GM13977 (cell line): Measurements from ENCODE around the gene SSTR4.
"Not testable (repeated sequence)": the region's sequence is repeated elsewhere in the genome, so short reads cannot be mapped to it uniquely, and the experiment has no call there.

Experiments
- DNase-seq: peaks from one replicate; pipeline ENCODE4 v3.0.0; 2012; ENCODE audit warnings: low spot score
- CTCF ChIP-seq: IDR thresholded peaks from 2 replicates; pipeline ENCODE4 v1.5.1; 2012; ENCODE audit warnings: mild to moderate bottlenecking, control low read depth; ENCODE audit not compliant: insufficient read depth; ENCODE audit errors: extremely low read depth, missing control alignments
- in situ Hi-C: fragments of 300-500 bp; cut with MboI; formaldehyde crosslinking; loops from one replicate; pipeline ENCODE4 v1.12.0; 2022; ENCODE audit warnings: low sequenced_read_pairs, low pct_unique_long_range_greater_than_20kb, mixed read lengths, inconsistent platforms; ENCODE audit not compliant: unreplicated experiment

The SSTR4 gene

GRCh38 chr20:23021951-23022350 lies 13.2 kb upstream of the SSTR4 start:
- in situ Hi-C loops = no loop called here
- DNase-seq = no peak
- no peak for TF ChIP-seq CTCF

GRCh38 chr20:23022849-23023248 lies 12.3 kb upstream of the SSTR4 start:
- in situ Hi-C loops = no loop called here
- TF ChIP-seq CTCF = no peak
- no peak for DNase-seq

DNA sequence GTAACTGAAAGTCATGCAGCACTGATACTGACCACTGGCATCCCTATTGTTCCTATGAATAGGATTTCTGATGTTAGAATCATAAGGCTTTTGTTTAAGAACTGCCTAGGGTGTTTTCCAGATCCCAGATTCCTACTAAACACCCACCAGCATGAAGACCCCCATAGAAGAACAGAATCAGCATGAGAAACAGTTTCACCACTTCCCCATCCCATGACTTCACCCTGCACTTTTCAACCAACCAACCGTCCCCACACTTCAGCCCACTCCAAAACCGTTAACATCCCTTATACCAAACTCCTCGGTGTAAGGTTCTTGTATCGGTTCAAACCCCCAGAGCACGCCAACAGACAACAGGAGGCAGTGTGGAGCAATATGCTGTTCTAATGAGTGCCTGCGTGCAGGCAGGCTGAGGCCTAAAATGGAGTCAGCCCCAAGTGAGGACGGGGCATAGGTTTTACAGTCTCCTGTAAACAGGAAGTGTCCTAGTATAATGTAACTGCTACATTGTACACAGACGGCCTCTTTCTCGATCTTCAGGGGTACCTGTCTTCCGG lies 11.4 kb upstream of the SSTR4 start:
- DNase-seq = no peak
- in situ Hi-C loops = no loop called here
- TF ChIP-seq CTCF = no peak

- DNase-seq = no peak
- in situ Hi-C loops = no loop called here
- TF ChIP-seq CTCF = no peak
These were observed 10.4 kb upstream of the SSTR4 start for GRCh38 chr20:23024701-23025100.

DNA sequence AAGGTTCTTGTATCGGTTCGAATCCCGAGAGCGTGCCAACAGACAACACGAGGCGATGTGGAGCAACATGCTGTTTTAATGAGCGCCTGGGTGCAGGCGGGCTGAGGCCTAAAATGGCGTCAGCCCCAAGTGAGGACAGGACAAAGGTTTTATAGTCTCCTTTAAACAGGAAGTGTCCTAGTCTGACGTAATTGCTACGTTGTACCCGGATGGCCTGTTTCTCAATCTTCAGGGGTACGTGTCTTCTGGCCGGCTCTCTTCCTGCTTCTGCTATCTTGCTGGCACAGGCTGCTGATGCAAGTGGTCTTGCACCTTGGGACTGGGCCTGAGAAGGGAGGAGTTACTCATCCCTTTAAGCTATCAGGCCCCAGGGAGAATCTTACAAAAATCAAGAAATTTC lies 9.6 kb upstream of the SSTR4 start:
- DNase-seq = not testable (repeated sequence)

DNA sequence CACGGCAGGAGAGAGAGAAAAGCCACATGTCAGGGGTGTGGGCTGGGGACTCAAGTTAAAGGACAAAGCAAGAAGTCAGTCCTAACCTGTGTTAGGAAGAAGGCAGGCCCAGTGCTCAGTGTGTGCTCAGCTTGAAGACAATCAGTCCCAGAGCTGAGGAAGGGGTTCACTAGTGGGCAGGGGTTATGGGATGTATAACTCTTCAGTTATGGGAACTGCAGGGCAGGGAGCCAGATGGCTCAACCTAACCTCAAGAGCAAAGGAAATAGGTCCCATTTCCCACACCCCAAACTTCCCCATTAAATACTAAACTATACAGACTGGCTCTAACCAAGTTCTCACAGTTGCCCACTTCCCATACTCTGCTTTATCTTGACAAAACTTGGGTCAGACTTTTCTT lies 7.4 kb upstream of the SSTR4 start:
- no peak for DNase-seq
- no peak for TF ChIP-seq CTCF
- in situ Hi-C loops = no loop called here

More for the DNA sequence above, 9.6 kb upstream of the SSTR4 start:
- in situ Hi-C loops = not testable (repeated sequence)

DNA sequence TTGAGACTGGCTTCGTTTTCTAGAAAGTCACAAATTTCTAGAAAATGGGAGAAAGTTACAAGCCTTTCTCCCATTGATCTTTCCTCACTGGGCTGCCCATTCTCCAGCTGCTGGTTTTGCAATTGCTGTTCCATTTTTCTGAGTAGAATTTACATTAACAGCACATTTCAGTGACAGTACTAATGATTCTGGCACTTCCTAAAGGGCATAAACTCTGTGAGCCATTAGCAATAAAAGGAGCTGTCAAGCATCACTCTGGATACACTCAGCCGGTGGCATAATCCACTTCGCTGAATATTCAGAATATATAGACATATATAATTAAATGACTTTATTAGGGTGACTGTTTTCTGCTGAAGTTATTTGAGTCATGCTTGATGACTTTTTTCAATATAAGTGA lies 6.7 kb upstream of the SSTR4 start:
- no peak for DNase-seq
- no peak for TF ChIP-seq CTCF
- in situ Hi-C loops = no loop called here
